HG03378 (cell line): ENCODE measurements around the gene IRGQ.
"Not testable (repeated sequence)": the region's sequence is repeated elsewhere in the genome, so short reads cannot be mapped to it uniquely, and the experiment has no call there.

Source experiments
- ATAC-seq: cut with Tn5 transposase; IDR thresholded peaks from one replicate; pipeline ENCODE4 v1.9.1; 2021; ENCODE audit warnings: mild to moderate bottlenecking, moderate library complexity; ENCODE audit not compliant: unreplicated experiment

Gene IRGQ

DNA sequence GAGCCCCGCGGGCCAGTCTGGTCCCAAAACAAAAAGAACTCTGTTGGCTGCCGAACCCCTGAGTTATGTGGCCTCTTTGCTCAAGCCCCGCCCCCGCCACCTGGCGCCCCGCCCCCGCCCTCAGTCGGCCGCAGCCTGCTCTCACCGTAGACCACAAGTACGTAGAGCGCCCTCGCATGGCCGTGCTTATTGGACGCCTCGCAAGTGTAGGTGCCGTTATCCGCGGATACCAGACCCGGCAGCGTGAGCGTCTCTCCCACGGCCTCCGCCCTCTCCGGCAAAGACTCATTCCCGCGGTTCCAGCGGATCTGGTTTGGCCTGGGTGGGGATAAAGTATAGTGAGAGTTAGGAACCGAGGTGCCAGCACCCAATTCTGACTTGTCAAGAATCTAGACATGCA is 29.0 kb upstream of the IRGQ start:
- ATAC-seq: no peak

DNA sequence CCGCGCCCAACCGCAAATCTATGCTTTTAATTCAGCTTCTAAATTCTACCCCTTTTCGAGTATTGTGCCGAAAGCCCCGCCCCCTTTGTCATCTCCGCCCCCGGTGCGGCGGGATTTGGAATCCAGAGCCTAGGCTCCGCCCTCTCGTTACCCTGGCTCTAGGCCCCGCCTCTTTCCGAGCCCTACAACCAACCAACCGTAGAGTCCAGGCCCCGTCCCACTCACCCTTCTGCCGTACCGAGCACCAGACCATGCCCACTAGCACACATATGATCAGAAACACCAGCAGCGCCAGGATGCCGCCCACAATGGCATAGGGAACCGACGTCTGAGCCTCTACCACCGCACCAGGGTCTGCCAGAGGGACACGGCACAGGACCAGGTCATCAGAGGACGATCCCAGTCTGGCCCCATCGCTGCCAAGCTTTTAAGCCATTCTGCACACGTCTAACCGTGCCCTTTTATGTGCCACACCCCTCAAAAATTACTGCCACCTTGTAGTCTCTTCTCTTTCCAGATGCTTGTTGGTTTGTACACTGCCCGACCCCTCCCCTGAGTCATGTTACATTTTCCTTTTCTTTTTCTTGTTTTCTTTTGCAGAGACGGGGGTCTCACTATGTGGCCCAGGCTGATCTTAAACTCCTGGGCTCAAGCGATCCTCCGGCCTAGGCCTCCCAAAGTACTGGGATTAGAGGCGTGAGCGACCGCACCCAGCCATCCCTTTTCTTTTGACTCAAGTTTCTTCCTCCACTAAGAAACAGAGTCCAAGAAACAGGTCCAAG is 28.1 kb upstream of the IRGQ start:
- ATAC-seq: no peak

DNA sequence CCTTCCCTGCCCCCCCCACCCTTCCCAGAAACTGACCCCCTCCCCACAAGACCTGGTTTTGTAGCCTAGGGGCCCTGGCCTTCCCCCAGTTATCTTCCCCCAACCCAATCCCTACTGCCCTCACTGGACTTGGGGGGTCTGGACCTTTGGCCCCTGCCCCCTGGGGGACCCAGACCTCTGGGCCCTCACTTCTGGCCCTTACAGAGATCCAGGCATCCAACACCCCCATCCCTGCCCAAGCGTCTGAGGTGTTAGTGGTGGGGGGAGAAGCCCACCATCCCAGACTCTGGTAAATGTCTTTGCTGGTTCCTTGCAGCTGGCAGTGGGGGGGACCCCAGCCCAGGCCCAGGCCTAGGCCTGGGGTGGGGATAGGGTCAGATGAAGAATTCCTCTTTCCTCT is 27.0 kb upstream of the IRGQ start:
- no peak for ATAC-seq

DNA sequence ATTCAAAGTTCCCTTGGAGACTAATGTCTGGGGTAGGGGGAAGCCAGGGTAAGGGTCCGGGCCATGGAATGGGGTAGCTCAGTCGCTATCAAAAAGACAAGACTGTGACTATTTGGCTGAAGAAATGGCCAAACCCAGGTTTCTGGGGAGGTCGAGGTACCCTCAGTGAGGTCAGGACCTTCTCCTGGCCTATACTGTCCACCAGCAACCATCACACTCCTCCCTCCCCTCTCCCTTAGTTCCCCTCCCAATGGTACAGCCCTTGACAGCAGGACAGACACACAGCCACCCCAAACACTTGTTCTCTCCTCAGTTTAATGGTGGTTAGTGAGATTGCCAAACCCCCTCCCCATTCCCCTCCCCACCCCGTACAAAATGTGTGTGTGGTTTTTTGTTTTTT is 26.1 kb upstream of the IRGQ start:
- no peak for ATAC-seq

DNA sequence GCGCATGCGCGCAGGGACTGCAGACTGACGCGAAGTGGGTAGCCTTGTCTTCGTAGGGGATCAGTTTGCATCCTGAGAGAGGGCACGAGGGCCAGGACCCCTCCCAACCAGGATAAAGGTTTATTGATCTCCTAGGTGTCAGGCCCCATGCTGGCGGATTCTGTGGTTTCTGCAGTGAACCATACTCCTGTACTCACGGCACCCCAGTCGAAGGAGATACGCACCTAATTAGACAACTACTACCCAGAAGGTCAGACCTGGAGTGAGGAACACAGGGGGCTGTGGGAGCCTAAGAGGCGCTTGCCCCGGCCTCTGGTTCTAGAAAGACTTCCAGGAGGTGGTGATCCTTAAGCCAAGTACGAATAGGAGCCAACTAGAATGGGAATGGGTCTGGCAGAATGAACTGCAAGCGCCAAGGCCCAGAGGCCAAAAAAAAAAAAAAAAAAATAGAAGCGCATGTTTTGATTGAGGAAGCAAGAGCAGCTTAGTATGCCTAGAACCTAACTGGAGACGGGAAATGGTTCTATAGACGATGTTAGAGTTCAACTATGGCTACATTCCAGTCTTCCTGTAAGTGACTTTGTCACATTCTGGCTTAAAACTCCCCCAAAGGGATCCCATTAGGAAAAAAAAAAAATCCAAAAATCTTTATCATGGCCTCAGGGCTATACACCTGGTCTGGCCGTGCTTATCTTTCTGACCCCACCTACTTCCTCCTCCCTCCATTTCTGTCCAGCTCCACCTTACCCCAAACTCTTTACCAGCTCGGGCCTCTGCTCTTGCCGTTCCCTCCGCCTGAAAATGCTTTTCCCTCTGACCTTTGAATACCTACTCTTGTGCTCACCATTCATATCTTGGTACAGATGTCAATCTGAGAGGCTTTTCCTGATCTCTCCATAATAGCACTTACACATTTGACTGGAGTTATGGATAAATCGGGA is 24.4 kb upstream of the IRGQ start:
- ATAC-seq: peak; percentile 3

DNA sequence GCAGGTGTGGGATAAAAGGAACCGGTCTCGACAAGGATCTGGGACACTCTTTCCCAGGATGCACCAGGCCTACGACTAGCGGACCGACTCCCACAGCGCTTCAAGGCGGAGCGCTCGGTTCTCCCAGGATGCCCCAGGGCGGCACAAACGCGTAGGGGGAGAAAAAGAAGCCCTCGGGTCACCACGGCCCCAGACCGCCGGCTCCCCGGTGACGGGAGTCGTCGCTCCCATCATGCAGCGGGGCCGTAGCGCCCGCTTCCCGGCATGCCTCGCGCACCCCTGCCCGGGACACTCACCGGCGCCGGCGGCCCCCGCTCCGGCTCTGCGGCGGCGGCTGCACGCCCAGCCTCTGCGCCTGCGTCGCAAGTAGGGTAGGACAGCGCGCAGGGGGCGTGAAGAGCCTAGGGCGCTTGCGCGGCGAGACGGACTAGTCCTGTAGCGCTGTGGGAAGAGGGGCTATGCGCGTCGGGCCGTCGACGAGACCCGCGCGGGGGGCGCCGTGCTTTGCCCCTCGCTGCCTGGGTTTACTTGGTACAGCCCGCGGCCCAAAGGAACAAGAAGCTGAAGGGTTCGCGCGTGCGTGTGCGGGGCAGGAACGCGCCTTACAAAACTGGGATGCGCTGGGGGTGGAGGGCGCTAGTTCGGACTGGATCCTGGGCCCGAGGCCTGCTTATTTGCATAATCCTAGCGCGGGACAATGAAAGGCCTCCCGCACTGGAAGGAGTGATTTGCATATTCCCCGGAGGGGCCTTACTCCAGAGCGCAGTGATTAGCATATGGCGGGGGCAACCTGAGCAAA is 23.5 kb upstream of the IRGQ start, which contains the start of gene ZNF428:
ZNF428 (minus strand) TSS at position 368 of the 799 bp plus-strand sequence. CDS start 5,325 bp downstream, outside the sequence.
- ATAC-seq: peak; percentile 65

DNA sequence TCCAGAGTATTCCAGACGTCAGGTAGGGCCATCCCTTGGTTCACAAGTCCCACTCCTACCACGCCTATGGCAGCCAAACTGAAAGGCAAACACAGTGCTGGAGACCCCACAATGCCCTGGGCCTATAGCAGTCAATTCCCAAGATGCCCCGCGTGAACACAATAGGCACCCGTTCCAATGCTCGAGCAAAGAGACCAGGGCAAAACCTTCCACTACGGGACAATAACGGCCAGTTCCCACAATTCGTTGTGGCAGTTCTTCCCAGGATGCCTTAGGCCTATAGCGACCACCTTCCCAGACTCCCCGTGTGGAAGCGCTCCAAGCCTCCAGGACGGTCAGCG is 23.0 kb upstream of the IRGQ start:
- ATAC-seq: peak; percentile 27

DNA sequence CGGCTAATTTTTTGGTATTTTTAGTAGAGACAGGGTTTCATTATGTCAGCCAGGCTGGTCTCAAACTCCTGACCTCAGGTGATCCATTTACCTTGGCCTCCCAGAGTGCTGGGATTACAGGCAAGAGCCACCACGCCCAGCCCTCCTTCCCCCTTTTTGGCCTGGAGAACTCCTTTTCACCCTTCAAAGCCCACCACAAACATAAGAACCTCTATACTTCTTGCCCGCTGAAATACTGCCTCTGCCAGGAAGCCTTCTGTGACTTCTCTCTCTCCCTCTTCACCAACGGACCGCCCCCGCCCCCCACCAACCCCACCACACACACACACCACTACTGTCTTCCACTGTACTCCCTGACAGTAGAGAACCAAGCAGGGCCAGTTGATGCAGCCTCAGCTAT is 21.0 kb upstream of the IRGQ start:
- ATAC-seq: no peak

DNA sequence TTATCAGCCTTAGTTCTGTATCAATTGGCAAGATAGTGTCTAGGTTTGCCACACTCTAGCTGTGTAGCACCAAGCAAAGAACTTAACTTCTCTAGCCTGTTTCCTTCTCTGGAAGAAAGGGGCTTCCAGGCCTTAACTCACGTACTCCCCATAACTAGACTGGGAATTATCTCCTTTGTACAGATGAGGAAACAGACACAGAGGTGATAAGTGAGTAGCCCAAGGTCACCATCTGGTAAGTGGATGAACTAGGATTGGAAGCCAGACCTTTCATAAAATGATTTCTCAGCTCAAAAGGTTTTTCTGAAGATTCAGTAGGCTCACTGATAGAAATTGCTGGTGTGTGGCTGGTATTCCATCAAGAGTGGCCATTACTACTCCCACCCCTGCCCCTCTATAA is 20.4 kb upstream of the IRGQ start:
- ATAC-seq: no peak

DNA sequence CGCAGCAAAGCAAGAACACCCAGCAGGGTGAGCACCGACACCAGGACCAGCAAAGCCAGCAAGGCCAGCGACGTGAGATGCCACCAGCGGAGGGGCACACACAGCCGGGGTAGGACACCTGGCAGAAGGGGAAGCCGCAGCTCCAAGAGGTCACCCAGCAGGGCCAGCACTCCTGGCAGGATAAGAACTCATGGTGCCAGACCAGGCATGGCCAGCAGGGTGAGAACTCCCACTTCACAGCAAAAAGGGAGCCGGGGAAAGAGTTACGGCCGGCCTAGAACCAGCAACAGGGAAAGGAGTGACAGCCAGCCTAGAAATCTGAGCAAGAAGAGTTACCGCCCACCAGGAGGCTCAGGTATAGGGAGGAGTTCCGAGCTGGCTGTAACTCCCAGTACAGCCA is 16.4 kb upstream of the IRGQ start:
- ATAC-seq: no peak

DNA sequence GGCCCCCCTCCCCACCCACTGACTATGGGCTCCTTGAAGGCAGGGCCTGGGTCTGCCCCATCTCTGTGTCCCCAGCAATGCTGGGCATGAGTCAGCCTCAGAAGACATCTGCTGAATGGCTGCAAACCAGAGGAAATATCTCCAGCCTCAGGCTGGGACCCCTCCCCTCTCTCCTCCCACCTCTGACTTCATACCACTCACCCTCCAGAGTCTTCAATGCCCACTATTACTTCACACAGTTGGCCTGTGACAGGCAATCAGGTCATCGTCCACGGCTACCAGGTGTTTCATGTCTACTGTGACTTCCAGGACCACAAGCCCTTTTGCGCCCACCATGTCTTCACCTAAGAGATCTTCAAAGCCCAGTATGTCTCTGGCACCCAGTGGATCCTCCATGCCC is 15.9 kb upstream of the IRGQ start, which contains the start of gene SRRM5:
SRRM5 (plus strand) TSS at position 301 of the 400 bp plus-strand sequence; CDS start at position 335, 34 bp downstream.
- no peak for ATAC-seq

DNA sequence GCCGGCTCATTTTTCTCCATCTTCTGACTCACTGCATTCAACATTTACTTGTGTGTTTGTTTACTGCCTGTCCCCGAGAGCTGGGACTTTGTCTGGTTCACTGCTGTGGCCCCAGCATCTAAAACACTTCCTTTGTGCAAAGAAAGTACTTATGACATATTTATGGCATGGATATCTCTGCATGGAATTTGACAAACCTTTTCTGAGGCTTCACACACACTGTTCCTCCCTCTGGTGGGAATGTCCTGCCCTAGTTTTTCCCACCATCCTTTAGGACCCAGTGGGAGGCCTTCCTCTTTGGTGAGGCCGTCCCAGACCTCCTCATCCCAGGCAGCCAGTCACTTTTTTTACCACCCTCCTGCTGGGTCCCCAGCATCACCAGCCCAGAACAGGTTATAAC is 14.6 kb upstream of the IRGQ start:
- no peak for ATAC-seq

DNA sequence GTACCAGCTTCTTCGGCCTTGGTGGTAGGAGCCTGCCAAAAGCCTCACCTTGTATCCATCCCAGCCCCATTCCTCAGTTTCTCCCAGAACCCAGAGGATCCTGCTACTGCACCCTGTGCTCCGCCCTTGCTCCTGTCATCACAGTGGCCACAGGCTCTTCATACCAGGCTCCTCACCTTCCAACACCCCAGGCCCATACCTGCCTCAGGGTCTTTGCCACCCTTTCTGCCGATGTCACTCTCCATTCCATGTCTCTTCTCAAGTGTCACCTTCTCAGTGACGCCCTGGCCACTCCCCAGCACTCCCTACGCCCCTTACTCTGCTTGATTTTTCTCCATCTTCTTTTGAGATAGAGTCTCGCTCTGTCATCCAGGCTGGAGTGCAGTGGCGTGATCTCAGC is 13.9 kb upstream of the IRGQ start:
- ATAC-seq: no peak

DNA sequence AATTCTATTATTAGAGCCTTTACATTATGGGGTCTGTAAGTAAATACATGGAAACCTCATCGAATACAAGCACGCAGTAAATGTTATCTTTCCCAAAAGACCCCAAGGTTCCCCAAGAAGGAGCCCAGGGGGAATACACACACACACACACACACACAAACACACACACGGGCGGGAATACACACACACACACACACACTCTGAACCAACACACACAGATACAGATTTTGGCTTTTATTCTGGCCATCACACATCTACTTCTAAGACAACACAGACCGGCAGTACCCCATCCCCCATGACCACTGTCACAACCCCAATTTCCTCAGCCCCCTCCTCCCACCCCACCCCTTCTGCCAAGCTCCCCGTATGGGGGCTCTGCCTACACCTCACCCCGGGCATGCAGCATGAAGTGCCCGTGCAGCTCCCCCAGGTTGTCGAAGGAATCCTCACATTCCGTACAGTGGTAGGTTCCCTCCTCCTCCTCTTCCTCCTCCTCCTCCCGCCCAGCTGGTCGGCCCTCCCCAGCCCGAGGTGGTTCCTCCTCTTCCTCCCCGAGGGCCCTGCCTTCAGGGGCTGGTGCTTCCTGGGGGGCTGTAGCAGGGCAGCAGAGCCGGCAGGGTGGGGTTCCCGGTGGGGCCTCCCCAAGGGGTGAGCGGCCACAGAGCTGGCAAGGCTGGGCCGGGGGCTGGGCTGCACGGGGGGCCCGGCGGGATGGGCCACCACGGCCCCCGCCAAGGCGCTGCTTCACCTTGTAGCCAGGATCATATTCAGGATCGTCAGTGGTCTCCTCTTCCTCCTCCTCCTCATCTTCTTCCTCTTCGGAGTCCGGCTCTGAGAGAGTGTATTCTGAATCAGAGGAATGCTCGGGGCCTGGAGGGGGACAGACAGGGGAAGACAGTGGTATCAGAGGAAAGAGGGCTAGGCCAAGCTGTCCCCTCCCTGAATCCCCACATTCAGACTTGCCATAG is 11.6 kb upstream of the IRGQ start:
- ATAC-seq: no peak

DNA sequence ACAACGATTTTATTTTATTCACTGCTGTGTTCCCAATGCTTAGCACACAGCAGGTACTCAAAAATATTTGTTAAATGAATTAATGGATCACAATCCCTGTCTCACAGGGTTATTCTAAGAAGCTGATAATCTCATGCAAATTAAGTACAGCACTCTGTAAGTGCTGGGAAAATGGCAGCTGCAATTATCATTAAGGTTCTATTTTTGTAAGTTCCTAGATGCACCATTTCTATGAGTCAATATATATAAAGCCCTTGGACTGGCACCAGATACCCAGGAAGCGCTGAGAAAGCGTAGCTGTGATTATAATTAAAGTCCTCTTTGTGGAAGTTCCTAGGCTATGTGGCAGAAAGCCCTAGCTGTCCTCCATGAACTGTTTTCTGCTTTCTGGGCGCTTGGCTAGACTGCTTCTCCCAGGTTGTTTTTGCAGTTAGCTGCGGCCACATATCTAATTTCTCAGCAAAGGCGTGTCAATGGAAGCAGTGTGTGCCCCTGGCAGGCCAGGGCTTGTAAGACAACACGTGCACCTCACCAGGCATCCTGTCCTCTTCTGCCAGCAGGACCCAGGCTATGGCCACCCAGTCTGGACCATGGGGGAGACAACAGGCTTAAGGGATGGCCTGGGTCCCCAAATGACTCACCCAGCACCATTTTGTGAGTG is 10.8 kb upstream of the IRGQ start:
- no peak for ATAC-seq

DNA sequence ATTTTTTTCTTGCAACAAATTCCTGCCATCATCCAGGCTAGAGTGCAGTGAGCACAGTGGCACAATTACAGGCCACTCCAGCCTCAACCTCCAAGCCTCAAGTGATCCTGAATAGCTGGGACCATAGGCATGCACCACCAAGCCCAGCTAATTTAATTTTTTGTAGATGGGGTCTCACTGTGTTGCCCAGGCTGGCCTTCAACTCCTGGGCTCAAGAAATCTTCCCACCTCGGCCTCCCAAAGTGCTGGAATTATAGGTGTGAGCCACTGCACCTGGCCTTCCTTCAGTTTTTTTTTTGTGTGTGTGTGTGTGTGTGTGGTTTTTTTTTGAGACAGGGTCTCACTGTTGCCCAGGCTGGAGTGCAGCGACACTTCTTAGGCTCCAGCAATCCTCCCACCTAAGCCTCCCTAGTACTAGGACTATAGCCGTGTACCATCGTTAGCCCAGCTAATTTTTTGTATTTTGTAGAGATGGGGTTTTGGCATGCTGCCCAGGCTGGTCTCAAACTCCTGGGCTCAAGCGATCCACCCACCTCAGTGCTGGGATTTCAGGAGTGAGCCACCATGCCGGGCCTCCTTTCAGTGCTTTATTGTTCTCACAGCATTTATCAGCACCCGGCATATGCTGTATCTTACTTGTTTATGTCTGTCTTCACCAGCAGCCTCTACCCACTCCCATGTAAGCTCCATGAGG is 10.1 kb upstream of the IRGQ start:
- ATAC-seq: no peak

DNA sequence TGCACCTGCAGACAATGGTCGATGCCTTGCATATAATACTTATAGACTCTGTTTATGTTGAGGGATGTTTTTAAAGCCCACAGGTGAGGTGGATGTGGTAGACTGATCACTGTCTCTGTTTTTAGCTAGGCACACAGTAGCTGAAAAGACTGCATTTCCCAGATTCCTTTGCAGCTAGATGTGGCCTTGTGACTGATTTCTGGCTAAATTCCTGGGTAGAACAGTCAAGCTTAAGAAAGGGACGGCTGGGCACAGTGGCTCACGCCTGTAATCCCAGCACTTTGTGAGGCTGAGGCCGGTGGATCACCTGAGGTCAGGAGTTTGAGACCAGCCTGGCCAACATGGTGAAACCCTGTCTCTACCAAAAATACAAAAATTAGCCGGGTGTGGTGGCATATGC is 4.4 kb upstream of the IRGQ start:
- not testable (repeated sequence) for ATAC-seq

DNA sequence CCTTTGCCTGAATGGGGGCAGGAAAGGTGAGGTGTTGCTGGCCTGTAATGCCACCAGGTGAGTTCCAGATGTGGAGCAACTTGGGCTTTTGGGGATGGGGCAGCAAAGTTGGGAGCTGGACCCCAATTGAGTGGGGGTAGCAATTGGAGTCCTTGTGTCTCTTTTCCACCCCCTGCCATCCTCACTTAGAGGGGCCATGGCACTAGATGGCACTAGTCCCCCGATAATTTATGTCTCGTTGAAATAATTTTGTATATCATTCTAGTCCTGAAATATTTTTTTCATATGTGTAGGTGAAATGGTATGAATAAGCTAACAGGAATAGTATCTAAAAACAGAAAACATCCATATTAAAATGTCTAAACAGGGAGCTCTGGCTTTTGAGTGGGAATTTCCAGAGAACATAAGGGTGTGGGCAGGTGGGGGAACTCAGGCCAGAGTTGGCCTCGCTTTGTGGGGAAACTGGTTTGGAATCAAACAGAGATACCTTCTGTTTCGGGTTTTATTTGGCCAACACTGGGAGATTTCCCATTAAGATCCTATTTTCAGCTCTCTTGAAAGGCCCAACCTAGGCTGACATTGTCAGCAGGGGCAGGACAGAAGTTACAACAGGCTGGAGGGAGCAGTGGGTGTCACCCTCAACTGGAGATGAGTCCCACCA is 3.8 kb upstream of the IRGQ start:
- no peak for ATAC-seq
